KMS-11 (cell line): Measurements from ENCODE around the gene IL17RD.

Source experiments
- H2AFZ ChIP-seq: fragments of 200-600 bp; sonication (generic); 2 replicates; pipeline ENCODE4 v1.6.1; 2016; ENCODE audit warnings: antibody characterized with exemption, mixed run types, low read depth
- H3K27ac ChIP-seq: fragments of 200-600 bp; sonication (generic); 2 replicates; pipeline ENCODE4 v1.6.1; 2016; ENCODE audit warnings: mild to moderate bottlenecking, mixed run types
- H3K27me3 ChIP-seq: fragments of 200-600 bp; sonication (generic); 2 replicates; pipeline ENCODE4 v1.6.1; 2017; ENCODE audit warnings: mild to moderate bottlenecking, low read depth, mixed run types, moderate library complexity; ENCODE audit not compliant: insufficient read depth
- H3K36me3 ChIP-seq: fragments of 200-600 bp; sonication (generic); 2 replicates; pipeline ENCODE4 v1.6.1; 2017; ENCODE audit warnings: mild to moderate bottlenecking, mixed run types; ENCODE audit not compliant: insufficient read depth
- H3K4me1 ChIP-seq: fragments of 200-600 bp; sonication (generic); 2 replicates; pipeline ENCODE4 v1.6.1; 2016; ENCODE audit warnings: mild to moderate bottlenecking, low read depth, mixed run types; ENCODE audit not compliant: poor library complexity, severe bottlenecking
- H3K4me2 ChIP-seq: fragments of 200-600 bp; sonication (generic); 2 replicates; pipeline ENCODE4 v1.7.0; 2016; ENCODE audit warnings: mild to moderate bottlenecking, mixed run types
- H3K4me3 ChIP-seq: fragments of 200-600 bp; sonication (generic); IDR thresholded peaks from 2 replicates; pipeline ENCODE4 v1.6.1; 2017; ENCODE audit warnings: low read depth, low read length, mixed read lengths; ENCODE audit not compliant: insufficient read depth
- H3K79me2 ChIP-seq: fragments of 200-600 bp; sonication (generic); 2 replicates; pipeline ENCODE4 v1.6.1; 2016; ENCODE audit warnings: low read depth, mixed run types; ENCODE audit not compliant: insufficient read depth
- H3K9ac ChIP-seq: fragments of 200-600 bp; sonication (generic); 2 replicates; pipeline ENCODE4 v1.6.1; 2016; ENCODE audit warnings: mild to moderate bottlenecking, mixed run types
- H4K20me1 ChIP-seq: fragments of 200-600 bp; sonication (generic); 2 replicates; pipeline ENCODE4 v1.6.1; 2016; ENCODE audit warnings: mild to moderate bottlenecking, mixed run types; ENCODE audit not compliant: insufficient read depth
- TF ChIP-seq, protein P1 (sequence below): fragments of 200-600 bp; sonication (generic); conservative IDR thresholded peaks from 2 replicates; pipeline ENCODE4 v1.6.1; 2017; ENCODE audit warnings: low read depth, mild to moderate bottlenecking, antibody characterized with exemption, low read length, moderate library complexity, mixed read lengths

The IL17RD gene

DNA sequence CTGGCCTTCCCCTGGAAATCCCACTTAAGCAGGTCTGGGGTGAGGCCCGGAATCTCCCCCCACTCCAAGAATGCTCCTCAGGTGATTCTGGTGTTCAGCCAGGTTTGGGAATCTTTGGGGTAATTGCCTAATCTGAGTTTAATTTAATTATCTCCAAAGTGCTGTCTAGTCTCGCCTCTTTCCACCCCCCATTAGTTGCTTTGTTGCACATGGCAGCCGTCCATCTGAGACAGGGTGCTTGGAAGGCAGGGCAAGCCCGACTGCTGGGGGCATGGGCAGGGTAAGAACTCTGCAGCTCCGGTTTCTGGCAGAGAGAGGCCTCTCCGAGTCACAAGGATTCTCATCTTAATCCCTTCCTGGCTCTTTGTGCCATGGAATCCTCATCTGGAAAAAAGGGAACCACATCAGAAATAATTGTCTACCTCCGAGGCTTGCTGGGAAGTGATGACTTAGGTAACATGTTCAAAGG is 15.0 kb downstream of the IL17RD start:
- Histone ChIP-seq H3K36me3 (no peaks in the 10 kb centered on the region), H3K4me3 (no peak overlapping the region), H3K4me1 (no peaks in the 10 kb centered on the region), H3K27ac (no peak overlapping the region), H3K27me3 (no peaks in the 10 kb centered on the region), H3K4me2 (no peak overlapping the region), H3K9ac (no peak overlapping the region), H3K79me2 (no peaks in the 10 kb centered on the region), H4K20me1 (no peaks in the 10 kb centered on the region), H2AFZ (no peak overlapping the region)
- TF ChIP-seq, protein P1, sequence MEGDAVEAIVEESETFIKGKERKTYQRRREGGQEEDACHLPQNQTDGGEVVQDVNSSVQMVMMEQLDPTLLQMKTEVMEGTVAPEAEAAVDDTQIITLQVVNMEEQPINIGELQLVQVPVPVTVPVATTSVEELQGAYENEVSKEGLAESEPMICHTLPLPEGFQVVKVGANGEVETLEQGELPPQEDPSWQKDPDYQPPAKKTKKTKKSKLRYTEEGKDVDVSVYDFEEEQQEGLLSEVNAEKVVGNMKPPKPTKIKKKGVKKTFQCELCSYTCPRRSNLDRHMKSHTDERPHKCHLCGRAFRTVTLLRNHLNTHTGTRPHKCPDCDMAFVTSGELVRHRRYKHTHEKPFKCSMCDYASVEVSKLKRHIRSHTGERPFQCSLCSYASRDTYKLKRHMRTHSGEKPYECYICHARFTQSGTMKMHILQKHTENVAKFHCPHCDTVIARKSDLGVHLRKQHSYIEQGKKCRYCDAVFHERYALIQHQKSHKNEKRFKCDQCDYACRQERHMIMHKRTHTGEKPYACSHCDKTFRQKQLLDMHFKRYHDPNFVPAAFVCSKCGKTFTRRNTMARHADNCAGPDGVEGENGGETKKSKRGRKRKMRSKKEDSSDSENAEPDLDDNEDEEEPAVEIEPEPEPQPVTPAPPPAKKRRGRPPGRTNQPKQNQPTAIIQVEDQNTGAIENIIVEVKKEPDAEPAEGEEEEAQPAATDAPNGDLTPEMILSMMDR: no peak

GRCh38 chr3:57147071-57147470 is 18.1 kb downstream of the IL17RD start:
- Histone ChIP-seq H3K27me3 (no peaks in the 10 kb centered on the region), H3K4me2 (no peak overlapping the region), H3K27ac (no peak overlapping the region), H3K4me3 (no peak overlapping the region), H3K4me1 (no peaks in the 10 kb centered on the region), H3K79me2 (no peaks in the 10 kb centered on the region), H3K36me3 (no peaks in the 10 kb centered on the region), H2AFZ (no peak overlapping the region), H4K20me1 (no peaks in the 10 kb centered on the region), H3K9ac (no peak overlapping the region)
- TF ChIP-seq, protein P1: no peak

GRCh38 chr3:57145852-57146251 is 19.3 kb downstream of the IL17RD start:
- no peak overlapping the region for H3K4me2 ChIP-seq
- TF ChIP-seq, protein P1: no peak
- no peak overlapping the region for H2AFZ ChIP-seq
- no peak overlapping the region for H3K4me3 ChIP-seq
- H3K9ac ChIP-seq: no peak overlapping the region
- H3K79me2 ChIP-seq: no peaks in the 10 kb centered on the region
- H3K36me3 ChIP-seq: no peaks in the 10 kb centered on the region
- H3K27ac ChIP-seq: no peak overlapping the region
- H3K27me3 ChIP-seq: no peaks in the 10 kb centered on the region
- no peaks in the 10 kb centered on the region for H4K20me1 ChIP-seq
- H3K4me1 ChIP-seq: no peaks in the 10 kb centered on the region

DNA sequence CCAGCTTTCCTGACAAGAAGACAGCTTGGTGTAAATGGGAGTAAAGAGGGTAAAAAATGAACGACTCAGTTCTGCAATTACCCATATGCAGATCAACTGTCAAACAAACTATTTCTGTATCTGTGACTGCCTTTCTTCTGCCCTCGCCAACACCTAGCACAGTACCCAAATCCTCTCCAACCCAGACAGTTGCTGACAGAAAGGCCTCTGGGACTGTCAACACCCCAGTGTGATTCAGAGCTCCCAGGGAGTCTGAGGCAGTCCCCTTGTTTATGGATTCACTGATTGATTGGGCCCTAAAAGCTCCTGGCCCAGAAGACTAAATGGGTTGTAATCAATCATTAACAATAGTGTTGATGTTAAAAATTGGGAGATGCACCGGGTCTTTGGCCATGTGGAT is 20.2 kb downstream of the IL17RD start:
- no peak overlapping the region for H3K4me3 ChIP-seq
- H3K9ac ChIP-seq: no peak overlapping the region
- no peaks in the 10 kb centered on the region for H3K4me1 ChIP-seq
- no peak overlapping the region for H3K4me2 ChIP-seq
- H3K27ac ChIP-seq: no peak overlapping the region
- no peaks in the 10 kb centered on the region for H3K27me3 ChIP-seq
- H4K20me1 ChIP-seq: no peaks in the 10 kb centered on the region
- no peaks in the 10 kb centered on the region for H3K36me3 ChIP-seq
- TF ChIP-seq, protein P1: no peak
- H2AFZ ChIP-seq: no peak overlapping the region
- H3K79me2 ChIP-seq: no peaks in the 10 kb centered on the region
